ENCODE measurements around the gene CISD1. TPM values are rescaled to one million over a fixed set of nuclear protein-coding genes. Genes with fewer than 3 reads are reported as not detected.

The CISD1 gene
- polyA plus RNA-seq, 1 donor = 56.1 TPM

DNA sequence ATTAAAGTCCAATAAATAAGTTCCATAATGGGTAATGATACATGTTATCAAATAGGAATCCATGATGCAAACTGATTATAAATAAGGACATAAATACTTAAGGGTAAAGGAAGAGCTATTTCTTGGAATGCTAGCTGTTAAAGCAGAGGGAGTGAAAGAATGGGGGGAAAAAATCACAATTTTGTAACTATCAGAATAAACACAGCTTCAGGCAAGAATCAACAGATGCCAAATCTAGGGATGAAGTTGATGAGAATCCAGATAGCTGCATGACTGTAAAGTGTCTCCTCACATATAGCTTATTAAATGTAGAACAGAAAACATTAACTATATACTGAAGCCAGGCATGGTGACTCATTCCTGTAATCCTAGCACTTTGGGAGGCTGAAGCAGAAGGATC lies 6.2 kb upstream of the CISD1 start:
- DNase-seq = no peak

DNA sequence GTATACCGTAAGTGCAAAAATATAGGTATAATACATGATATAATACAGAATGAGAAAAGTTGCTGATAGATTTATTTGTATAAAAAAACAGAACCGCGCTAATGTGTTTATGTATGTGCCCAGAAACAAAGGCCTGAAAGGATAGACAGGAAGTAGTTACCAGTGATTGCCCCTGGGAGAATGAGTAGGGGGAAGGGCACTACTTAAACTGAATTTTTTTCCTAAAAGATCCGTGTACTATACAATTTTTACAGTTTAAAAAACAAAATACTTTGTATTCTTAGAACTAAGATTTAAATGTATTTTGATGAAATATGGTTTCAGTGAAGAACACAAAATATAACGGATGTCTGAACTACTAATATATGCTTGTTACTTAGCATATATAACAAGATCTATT lies 4.2 kb upstream of the CISD1 start:
- DNase-seq = no peak

DNA sequence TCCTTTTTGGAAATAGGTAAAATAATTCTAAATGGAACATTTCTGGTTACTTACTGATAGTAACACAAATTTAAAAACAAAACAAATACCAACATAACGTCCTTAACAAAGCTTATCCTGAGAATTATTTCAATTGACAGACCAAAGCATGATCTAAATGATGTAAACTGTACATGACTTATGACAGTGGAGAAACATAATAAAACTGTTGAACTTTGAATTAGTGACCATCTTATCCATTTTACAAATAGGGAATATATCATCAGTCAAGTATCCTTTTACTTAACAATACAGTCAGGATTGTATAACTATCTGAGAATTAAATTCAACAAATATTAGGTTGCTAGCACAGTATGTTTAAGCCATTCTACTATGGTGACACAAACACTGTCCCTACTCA lies 3.7 kb upstream of the CISD1 start:
- DNase-seq = no peak

DNA sequence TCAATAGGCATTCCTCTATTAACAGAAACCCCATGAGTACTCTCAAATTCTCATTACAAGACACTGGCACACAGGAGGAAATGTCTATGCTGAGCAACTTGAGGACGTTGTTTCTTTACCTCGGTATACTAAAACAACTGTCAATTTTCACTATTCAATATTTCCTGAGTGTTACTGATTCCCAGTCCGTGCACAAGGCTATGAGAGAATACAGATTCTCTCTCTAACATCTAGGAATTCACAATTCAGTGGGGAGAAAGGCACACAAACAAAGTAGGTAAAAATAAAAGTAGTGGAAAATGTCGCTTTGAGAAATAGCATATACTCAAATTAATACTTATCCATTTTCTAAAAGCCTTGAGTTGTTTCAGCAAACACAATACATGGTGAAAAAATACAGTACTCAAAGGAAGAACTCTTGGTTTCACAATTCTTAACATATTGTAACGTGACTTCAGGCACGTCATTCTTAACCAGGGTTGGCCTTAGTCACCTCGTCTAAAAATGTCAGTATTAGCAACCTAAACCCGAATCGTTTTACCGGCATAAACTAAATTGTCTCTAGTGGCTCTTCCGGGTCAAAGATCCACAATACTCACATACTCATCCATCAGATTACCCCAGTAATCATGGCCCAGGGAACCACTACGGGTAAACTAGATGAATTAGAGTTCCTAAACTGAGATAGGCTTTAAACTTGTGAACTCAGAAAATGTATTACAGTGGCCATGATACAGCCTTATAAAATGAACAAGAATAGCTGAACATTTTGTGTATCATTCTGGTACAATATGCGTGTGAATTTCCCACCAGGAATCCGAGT lies 2.7 kb upstream of the CISD1 start:
- no peak for DNase-seq

DNA sequence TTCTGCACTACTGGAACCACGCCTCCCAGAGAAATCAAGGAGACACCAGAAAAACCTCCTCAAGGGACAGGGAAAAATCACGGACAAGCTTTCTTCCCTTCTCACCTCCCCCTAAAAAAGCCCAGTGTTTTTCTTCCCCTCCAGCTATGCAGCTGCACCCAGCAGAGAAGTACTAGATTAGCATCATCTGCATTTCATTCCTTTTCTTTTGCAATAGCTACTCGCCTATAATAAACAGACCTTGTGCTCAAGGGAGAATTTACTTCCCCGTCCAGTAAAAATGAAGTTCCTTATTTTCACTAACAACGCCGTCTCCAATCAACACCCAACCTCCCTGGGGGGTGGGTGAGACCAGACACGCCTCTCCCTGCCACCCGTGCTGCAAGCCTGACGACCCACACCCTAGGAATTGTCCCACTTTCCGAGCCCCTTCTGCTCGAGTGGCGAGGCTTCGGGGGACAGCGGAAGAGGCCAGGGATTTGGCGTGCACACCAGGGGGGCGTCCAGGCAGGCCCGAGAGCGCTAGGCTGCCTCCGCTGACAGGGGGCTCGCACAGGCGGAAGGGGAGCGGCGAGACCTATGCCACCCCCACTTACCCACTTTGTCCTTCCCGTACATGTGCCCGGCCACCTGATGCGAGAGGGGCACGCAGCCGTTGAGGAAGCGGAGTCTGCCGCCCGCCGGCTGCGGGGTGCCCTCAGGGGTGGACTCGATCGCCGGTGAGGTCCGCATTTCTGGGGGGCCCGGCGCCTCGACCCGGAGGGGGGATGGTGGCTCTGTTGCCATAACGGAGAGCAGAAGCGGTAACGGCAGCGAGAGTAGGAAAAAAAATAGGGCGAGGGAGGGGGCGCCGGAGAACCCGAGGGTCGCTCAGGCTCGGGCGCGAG lies 1.9 kb upstream of the CISD1 start:
- DNase-seq = peak; percentile 45

DNA sequence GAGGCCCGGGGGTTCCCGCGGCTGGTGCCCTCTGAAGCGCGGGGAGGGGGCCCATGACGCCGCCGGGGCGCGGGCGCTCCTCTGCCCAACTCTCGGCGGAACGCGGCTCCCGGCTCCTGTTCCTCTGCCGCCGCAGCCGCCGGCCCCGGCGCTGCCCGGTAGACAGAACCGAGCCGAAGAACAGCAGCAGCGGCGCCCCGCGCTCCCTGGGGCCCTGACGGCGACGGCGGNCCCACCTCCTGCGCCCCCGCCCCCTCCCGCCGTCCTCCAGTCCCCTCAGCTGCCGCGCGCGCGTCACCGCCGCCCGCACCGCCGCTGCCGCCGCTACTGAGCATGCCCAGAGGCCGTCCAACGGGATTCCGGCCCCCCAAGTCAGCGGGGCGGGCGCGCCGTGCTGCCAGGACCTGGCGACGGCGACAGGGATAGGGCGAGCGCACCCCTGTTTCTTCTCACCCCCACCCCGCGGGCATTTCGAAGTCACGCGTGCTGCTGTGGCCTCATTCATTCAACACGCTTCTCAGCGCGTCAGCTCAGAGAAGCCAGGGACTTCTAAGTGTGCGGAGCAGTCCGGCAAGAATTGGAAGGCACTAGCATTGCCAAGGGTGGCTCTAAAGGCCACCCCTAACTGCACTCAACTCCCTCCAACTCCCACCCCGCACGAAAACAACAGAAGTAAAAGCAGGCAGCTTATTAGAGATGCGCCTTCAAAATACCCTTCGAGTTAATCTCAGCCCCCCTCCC lies 1.1 kb upstream of the CISD1 start, which contains the start of gene IPMK:
IPMK (minus strand) TSS at position 182 of the 741 bp plus-strand sequence. CDS start 283 bp downstream, outside the sequence.
- peak; percentile 84 for DNase-seq

DNA sequence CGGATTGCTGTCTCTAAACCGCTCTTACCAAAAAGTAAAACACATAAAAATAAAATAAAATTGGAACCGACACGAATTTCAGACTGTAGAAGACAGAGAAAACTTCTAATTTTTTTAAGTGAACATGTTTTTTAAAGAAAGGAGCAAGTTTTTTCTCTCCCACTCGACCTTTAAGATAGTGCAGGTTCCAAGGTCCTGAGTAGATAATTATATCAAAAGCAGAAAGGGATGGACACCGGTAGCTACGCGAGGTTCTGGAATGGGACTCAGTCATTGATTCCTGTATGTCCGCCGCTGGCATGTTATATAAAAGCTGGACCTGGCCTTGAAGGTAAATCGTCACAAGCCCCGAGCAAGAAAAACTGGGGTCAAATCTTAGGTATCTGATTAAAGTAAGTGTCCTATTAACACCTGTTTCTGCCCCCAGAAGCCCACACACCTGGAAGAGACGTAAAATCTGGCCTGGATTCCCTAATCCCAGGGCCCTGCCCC lies 462 bp upstream of the CISD1 start:
- DNase-seq = no peak

DNA sequence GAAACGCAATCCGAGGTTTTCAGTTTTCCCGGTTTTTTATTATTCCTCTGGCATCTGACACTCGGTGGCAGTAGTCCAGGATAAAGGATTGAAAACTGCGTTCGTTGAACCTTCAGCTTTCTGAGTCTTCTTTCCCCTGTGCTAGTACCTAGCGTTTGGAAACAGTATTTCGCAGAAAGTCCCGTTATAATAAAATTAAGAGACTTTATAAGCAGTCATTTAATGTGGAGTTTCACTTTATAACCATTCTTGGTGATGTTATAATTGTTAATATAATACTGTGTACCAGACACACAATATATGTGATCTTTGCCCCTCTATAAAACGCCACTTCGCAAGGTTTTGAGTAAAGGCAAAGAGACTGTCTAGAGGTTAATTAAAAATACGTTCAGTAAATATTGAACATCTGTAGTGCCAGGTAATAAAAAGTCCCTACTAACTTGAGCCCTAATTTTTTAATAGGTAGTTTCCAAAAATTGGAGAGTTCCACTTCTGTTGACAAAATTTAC lies 874 bp downstream of the CISD1 start:
- no peak for DNase-seq

DNA sequence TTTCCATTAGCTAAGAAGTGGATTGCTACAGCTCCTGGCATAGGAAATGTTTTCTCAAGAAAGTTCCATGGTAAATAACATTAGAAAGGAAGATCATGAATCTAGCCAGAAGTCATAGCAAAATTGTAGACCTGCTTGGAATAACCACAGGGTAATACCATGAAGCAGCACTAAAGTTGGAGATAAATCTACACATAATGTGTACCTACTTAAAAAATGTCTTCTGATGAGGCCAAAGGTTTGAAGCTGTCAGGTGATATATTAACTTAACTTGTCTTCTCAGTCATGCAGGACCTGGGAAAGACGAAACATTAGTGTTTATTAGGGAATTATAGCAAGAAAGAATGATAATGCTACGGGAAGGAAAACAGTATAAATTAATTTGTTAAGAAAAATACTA lies 6.3 kb downstream of the CISD1 start:
- no peak for DNase-seq

DNA sequence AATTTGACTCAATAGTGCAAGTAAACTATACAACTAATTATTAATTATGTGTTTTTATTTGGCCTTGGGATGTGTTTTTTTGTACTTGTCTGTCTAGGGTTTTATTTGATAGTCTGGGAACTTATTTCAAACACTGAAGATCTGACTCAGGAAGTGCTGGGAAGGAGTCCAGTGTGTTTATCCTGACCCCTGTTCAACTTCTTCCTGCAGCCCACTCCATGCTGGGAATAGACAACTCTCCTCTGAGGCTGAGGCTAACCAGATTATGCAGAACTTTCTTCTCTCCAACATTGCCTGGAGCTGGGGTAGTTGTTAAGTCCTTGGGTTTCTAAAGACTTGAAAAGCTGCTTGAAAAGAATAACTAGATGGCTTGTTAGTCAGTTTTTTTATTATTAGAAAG lies 6.9 kb downstream of the CISD1 start:
- no peak for DNase-seq

DNA sequence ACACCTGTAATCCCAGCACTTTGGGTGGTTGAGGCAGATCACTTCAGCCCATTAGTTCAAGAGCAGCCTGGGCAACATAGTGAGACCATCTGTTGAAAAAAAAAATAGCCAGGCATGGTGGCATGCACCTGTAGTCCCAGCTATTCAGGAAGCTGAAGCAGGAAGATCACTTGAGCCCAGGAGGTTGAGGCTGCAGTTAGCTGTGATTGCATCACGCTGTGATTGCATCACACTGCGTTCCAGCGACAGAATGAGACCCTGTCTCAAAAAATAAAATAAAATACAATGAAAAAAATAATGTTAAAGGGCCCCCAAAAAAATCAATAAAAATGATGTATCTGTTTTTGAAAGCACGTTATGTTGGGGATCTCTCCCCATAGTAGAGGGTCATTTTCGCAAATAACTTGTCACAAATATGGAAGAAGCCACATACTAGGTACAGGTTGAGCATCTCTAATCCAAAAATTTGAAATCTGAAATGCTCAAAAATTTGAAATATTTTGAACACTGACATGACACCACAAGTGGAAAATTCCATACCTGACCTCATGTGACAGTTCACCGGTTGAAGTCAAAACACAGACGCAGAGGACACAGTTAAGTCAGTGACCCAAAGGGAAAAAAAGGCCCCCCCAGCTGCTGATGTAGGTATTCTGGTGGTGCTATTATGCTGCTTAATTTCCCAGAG lies 9.5 kb downstream of the CISD1 start:
- DNase-seq = no peak

DNA sequence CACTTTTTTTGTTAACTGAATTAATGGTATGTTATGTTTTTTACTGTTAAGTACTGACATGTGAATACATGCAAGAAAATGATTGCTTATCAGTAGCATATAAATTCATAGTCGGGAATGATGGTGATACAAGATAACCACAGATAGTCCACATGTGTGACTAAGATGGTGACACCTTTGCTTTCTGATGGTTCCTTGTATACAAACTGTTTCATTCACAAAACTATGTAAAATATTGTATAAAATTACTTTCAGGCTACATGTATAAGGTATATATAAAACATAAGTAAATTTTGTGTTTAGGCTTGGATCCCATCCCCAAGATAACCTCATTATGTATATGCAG lies 10.0 kb downstream of the CISD1 start:
- no peak for DNase-seq

DNA sequence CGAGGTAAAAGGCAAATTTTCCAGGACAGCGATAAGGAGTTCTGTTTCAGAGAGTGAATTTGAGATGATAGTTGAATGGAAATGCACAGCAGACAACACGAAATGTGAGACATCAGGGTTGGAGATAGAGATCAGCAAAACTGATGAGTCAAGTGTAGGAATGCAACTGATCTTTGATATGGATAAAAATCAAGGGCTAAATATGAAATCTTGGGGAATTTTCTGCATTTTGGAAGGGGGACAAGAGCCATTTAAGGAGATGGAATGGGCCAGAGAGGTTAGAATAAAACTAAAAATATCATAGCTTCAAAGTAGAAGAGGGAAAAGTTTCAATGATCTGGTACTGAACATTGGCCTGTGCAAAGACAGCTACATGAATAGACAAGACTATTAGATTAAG lies 11.5 kb downstream of the CISD1 start:
- DNase-seq = no peak

DNA sequence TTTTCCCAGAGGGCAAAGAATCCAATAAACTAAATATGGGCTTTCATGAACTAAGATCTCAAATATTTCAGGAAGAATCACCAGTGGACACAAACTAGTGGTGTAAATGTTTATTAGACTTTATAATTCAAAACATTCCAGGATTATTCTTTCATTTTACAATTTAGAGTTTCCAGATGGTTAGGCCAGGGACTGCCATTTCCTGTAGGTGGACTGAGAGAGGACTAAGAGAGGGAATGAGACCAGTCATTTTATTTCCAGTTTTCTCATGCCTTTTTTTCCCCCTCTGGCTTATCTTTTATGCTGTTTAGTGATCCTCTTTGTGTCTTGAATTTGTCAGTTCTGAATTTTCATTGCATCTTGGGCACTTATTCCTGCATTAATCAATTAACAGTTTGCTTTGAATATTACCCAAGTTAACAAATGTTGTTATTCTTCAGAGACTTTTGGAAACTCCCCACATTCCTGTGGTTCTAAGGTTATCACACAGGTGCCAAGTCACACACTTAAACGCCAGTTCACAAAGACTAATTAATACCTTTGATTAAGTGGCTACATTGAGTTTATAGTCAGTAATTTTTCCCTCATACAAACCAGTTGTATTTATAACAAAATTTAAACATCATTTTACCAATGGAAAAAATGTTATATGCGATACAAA lies 12.3 kb downstream of the CISD1 start:
- no peak for DNase-seq

DNA sequence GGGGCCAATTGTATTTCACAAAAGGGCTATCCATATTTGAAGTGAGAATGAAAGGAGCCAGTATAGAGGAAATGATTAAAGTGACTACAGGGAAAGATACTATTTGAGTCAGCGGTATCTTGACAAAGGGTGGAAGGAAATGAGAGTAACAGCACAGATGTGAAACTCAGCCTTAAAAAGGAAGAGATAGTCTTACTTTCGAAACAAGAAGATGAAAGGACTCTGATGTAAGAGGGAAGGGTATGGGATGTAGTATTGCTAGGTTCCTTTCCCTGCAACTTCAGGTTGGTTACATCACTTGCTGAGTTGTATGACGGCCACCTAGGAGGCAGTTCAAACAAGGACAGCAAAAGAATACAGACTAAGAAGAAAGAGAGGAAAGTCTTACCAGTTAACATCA lies 13.7 kb downstream of the CISD1 start:
- no peak for DNase-seq

DNA sequence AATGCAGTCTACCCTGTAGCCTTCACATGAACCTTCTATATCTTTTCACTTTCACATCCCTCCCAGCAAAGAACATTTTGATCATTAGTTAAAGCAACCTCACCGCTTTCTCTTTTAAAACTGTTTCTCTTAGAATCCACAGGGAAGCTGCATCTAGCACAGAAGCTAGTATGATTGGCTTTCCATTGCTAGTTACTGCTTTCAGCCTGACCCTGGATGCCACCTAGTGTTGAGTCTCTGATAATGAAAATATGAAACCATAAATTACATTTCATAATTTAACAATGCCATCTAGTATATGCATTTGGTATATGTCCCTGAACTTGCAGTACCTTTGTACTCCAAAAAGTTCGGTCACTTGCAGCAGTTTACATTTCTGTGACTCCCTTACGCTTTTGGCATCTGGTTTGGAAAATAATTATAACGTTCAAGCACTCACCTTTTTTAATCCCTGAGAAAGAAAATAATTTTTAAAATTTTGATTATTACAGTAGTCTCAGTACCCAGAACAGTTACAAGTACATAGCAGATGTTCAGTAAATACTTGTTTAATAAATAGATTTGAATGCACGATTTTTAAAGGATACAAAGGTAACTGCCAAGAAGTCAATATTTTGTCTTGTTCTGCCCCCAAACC lies 22.7 kb downstream of the CISD1 start:
- DNase-seq = peak; percentile 15

DNA sequence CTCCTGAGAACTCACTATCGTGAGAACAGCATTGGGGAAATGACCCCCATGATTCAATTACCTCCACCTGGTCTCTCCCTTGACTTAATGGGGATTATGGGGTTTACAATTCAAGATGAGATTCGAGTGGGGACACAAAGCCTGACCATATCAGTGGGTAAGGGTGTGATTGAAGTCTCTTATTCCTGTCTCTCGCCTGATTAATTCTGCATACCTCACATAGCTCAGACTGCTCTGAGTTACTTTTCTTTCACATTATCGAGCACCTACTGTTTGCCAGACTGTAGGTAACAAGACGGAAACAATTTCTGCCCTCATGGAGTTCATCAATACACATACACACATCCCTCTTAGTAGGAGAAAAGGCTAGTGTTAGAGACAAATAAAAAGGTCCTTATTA lies 25.0 kb downstream of the CISD1 start:
- no peak for DNase-seq

DNA sequence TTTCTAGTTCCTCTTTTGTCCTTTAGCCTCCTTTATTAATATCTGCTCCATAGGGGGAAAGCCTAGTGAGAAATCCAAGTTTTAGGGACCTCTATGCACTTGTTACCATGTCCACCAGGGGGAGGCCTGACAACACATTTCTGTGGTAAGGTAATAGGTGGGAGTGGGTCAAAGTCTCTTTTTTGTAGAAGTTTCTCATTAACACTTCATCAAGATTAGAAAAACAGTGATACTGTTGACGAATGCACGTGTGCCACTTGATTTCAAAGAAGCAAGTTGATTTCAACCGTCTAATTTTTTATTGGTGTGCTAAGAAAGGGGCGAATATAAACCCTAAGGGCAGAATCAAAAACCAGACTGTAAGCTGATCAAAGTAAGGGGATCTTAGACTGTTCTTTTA lies 30.6 kb downstream of the CISD1 start:
- DNase-seq = peak; percentile 44

DNA sequence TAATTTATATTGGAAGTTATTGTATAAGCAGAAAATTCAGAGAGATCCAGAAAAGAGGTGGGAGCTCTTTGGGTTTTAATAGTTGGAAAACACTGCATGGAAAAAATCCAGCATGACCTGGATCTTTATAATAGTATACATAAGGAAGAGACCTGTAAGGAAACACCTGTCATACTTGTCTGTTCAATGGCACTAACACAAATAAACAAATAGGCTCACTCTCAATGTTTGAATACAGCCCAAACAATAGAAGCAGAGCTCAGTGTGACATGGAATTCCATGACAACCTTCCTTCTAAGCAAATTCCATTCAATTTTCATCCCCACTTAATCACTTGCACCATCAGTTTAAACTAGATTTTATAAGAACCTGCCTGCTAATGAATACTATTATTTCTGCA lies 31.7 kb downstream of the CISD1 start:
- DNase-seq = no peak

DNA sequence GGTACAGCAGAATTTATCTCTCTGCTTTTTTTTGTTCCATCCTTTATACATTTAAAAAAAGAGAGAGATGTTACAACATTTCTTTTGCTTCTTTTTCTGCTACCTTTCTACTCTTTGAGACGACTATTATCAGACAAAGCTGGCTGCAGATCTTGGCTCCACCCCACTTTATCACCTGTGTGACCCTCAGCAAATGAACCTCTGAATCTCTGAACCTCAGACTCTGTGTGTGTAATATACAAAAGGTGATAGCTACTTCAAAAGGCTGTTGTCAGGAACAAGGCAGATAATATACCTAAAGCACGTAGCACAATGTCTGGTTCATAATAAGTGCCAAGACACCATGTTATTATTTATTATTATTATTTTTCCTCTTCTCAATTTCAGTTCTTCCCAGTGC lies 33.3 kb downstream of the CISD1 start:
- no peak for DNase-seq

Data from left kidney (tissue), 2 donors.